HCT116 (cell line): ENCODE results near the gene POPDC3.

Experiments
- CEBPB ChIP-seq: IDR thresholded peaks from 2 replicates; pipeline ENCODE4 v1.6.1; 2012; ENCODE audit warnings: low read depth
- EZH2 ChIP-seq: fragments of 200-600 bp; sonication (generic); IDR thresholded peaks from 2 replicates; pipeline ENCODE4 v1.6.1; 2017; ENCODE audit warnings: antibody characterized with exemption, mixed run types
- EZH2phosphoT487 ChIP-seq: fragments of 200-600 bp; IDR thresholded peaks from 2 replicates; pipeline ENCODE4 v1.6.1; 2018; ENCODE audit warnings: antibody characterized with exemption, borderline replicate concordance
- POLR2A ChIP-seq: IDR thresholded peaks from 2 replicates; pipeline ENCODE4 v1.7.0; 2011; ENCODE audit warnings: borderline replicate concordance; ENCODE audit not compliant: insufficient read depth, insufficient read length; ENCODE audit errors: extremely low read depth
- POLR2AphosphoS5 ChIP-seq: IDR thresholded peaks from 2 replicates; pipeline ENCODE4 v1.6.1; 2011; ENCODE audit warnings: mild to moderate bottlenecking, low read depth, low read length, moderate library complexity
- REST ChIP-seq: IDR thresholded peaks from 2 replicates; pipeline ENCODE4 v1.6.1; 2012; ENCODE audit warnings: low read depth
- SIN3A ChIP-seq: IDR thresholded peaks from 2 replicates; pipeline ENCODE4 v1.6.1; 2012; ENCODE audit warnings: low read depth
- YY1 ChIP-seq: IDR thresholded peaks from 2 replicates; pipeline ENCODE4 v1.6.1; 2011; ENCODE audit warnings: low read length, low read depth, moderate library complexity, mild to moderate bottlenecking; ENCODE audit not compliant: insufficient replicate concordance; ENCODE audit errors: extremely low read depth
- ZNF274 ChIP-seq: fragments of 200-500 bp; sonication (Bioruptor generic); IDR thresholded peaks from 2 replicates; pipeline ENCODE4 v1.6.1; 2014; ENCODE audit warnings: mild to moderate bottlenecking, low read depth, low read length, inconsistent platforms
- TF ChIP-seq, protein P1 (sequence below), 3 experiments: fragments of 200-600 bp in 1 of 3; sonication (generic) in 1 of 3; IDR thresholded peaks in 2 of 3; conservative IDR thresholded peaks in 1 of 3; 2 replicates each; pipeline ENCODE4 v1.5.1; 2012 to 2017; ENCODE audit warnings: low read depth in 2 of 3, low read length in 2 of 3, antibody characterized with exemption in 1 of 3, borderline replicate concordance in 1 of 3, control low read depth in 1 of 3, mild to moderate bottlenecking in 1 of 3, mixed read lengths in 1 of 3, mixed run types in 1 of 3, moderate library complexity in 1 of 3; ENCODE audit not compliant: insufficient read depth in 1 of 3

DNA sequence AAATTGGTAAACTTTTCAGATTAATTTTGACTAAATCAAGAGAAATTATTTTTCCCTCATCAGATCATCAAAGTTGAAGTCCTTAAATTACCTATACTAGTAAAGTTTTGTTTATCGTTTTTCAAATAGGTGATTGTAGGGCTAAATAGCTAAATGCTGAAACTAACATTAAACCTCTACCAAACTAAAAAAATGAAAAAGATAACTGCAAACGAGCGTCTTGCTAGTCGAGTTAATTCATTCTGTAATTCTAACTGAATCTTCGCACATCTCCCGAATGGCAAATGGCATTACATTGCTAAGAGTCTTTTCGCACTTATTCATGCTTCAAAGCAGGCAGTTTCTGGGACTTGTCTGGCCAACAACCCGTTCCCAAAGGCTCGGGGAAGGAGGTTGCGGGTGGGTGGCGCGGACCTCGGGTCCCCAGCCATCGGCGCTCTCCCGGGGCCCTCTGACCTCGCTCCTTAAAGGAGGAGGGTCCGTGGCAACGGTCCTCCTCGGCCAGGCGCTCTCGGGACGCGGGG, 43.8 kb downstream of the POPDC3 start:
- TF ChIP-seq POLR2AphosphoS5 (no peak), CEBPB (no peak), POLR2A (no peak), ZNF274 (no peak), YY1 (no peak), REST (no peak), EZH2 (no peak), EZH2phosphoT487 (no peak), SIN3A (no peak)
- TF ChIP-seq, protein P1, sequence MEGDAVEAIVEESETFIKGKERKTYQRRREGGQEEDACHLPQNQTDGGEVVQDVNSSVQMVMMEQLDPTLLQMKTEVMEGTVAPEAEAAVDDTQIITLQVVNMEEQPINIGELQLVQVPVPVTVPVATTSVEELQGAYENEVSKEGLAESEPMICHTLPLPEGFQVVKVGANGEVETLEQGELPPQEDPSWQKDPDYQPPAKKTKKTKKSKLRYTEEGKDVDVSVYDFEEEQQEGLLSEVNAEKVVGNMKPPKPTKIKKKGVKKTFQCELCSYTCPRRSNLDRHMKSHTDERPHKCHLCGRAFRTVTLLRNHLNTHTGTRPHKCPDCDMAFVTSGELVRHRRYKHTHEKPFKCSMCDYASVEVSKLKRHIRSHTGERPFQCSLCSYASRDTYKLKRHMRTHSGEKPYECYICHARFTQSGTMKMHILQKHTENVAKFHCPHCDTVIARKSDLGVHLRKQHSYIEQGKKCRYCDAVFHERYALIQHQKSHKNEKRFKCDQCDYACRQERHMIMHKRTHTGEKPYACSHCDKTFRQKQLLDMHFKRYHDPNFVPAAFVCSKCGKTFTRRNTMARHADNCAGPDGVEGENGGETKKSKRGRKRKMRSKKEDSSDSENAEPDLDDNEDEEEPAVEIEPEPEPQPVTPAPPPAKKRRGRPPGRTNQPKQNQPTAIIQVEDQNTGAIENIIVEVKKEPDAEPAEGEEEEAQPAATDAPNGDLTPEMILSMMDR (IDR thresholded peaks at IDR 0.05 in 2 of 3, conservative IDR thresholded peaks at IDR 0.05 in 1 of 3; ENCODE audit: borderline replicate concordance in 1 of 3, insufficient read depth in 1 of 3, low read depth in 2 of 3, low read length in 2 of 3): no peak
